VCaP (cell line): ENCODE measurements around the gene CDH4.
"Not testable (repeated sequence)": the region's sequence is repeated elsewhere in the genome, so short reads cannot be mapped to it uniquely, and the experiment has no call there.

Experiments
- H3K27ac ChIP-seq: fragments of 450-650 bp; 2 replicates; pipeline ENCODE4 v1.5.1; 2017
- CTCF ChIP-seq: fragments of 450-650 bp; conservative IDR thresholded peaks from 2 replicates; pipeline ENCODE4 v1.5.1; 2017; ENCODE audit warnings: mild to moderate bottlenecking, moderate library complexity

The CDH4 gene

GRCh38 chr20:61968036-61968810 is 716.2 kb downstream of the CDH4 start:
- no peak for TF ChIP-seq CTCF
- H3K27ac ChIP-seq, result no peak overlapping the region

GRCh38 chr20:61968932-61969331 is 716.9 kb downstream of the CDH4 start:
- no peak for TF ChIP-seq CTCF
- H3K27ac ChIP-seq, result no peak overlapping the region

GRCh38 chr20:61969806-61970205 is 717.7 kb downstream of the CDH4 start:
- H3K27ac ChIP-seq, result no peak overlapping the region
- TF ChIP-seq CTCF, result no peak

- no peak overlapping the region for H3K27ac ChIP-seq
- no peak for TF ChIP-seq CTCF
Measured at GRCh38 chr20:61970357-61970756, 718.3 kb downstream of the CDH4 start.

- not testable (repeated sequence) for H3K27ac ChIP-seq
Measured at GRCh38 chr20:61971595-61971994, 719.5 kb downstream of the CDH4 start.

GRCh38 chr20:61972636-61973508 is 720.8 kb downstream of the CDH4 start:
- no peak for TF ChIP-seq CTCF
- no peak overlapping the region for H3K27ac ChIP-seq

GRCh38 chr20:61973515-61974356 is 721.7 kb downstream of the CDH4 start:
- no peak for TF ChIP-seq CTCF
- H3K27ac ChIP-seq, result no peak overlapping the region
